Measurements from ENCODE around the gene TWIST1.

- no peak for TF ChIP-seq YY1 (IDR thresholded peaks at IDR 0.05; ENCODE audit: low read depth)
- TF ChIP-seq, protein P1, sequence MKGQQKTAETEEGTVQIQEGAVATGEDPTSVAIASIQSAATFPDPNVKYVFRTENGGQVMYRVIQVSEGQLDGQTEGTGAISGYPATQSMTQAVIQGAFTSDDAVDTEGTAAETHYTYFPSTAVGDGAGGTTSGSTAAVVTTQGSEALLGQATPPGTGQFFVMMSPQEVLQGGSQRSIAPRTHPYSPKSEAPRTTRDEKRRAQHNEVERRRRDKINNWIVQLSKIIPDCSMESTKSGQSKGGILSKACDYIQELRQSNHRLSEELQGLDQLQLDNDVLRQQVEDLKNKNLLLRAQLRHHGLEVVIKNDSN (IDR thresholded peaks at IDR 0.05): no peak
- no peak for TF ChIP-seq TAF1 (IDR thresholded peaks at IDR 0.05; ENCODE audit: low read depth)
- TF ChIP-seq REST (IDR thresholded peaks at IDR 0.05; ENCODE audit: low read depth): no peak
- no peak for TF ChIP-seq EP300 (IDR thresholded peaks at IDR 0.05; ENCODE audit: borderline replicate concordance)
- no peak for TF ChIP-seq CREB1 (IDR thresholded peaks at IDR 0.05; ENCODE audit: low read depth)
- no peak for TF ChIP-seq CEBPB (IDR thresholded peaks at IDR 0.05)
- TF ChIP-seq RAD21 (IDR thresholded peaks at IDR 0.05; ENCODE audit: low read depth): no peak
- TF ChIP-seq ZBTB7A (IDR thresholded peaks at IDR 0.05; ENCODE audit: low read depth): no peak
- TF ChIP-seq TCF12 (IDR thresholded peaks at IDR 0.05; ENCODE audit: low read depth): no peak
- TF ChIP-seq MAX (IDR thresholded peaks at IDR 0.05): no peak
- TF ChIP-seq EGR1 (IDR thresholded peaks at IDR 0.05): no peak
- TF ChIP-seq TEAD4 (IDR thresholded peaks at IDR 0.05): no peak
Observed at GRCh38 chr7:19066170-19066569, 51.3 kb downstream of the TWIST1 start.
